Erythroblast (primary cell): ENCODE results near the gene CDK6.

Experiments
- GATA1 ChIP-seq: IDR thresholded peaks from 2 replicates; pipeline ENCODE4 v1.6.1; 2011; ENCODE audit warnings: low read depth, mild to moderate bottlenecking, control low read depth, low read length, moderate library complexity
- POLR2A ChIP-seq: IDR thresholded peaks from 2 replicates; pipeline ENCODE4 v1.6.1; 2011; ENCODE audit warnings: mild to moderate bottlenecking, low read length

DNA sequence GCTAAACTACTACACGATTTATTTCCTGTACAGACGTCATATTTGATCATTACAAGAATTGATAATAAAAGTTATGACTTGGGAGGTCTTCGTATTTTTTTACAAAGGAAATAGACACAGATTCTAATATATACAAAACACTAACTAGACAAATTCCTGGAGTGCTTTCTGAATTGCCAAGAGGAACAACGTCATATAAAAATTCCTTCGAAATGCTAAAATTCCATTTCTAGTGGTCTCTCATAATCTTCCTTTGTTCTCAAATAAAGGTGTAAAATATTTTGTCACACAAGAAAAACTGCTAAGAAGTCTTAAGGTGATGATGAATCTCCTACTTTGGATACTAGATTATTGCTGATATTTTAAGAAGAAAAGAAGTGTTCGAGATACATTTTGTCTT lies 85.4 kb downstream of the CDK6 start:
- TF ChIP-seq POLR2A (no peak), GATA1 (no peak)
